Mucosa of stomach (tissue), 1 donor: ENCODE data around the gene RNU6-9.
"Not testable (repeated sequence)": the region's sequence is repeated elsewhere in the genome, so short reads cannot be mapped to it uniquely, and the experiment has no call there.

ENCODE experiments used
- H3K27me3 ChIP-seq: one replicate; pipeline ENCODE4 v1.7.0; 2013; ENCODE audit warnings: mild to moderate bottlenecking, low read length; ENCODE audit not compliant: control insufficient read depth, insufficient read depth
- H3K36me3 ChIP-seq: one replicate; pipeline ENCODE4 v1.7.0; 2013; ENCODE audit warnings: low read length; ENCODE audit not compliant: control insufficient read depth, insufficient read depth
- H3K4me1 ChIP-seq: one replicate; pipeline ENCODE4 v1.7.0; 2013; ENCODE audit warnings: mild to moderate bottlenecking, low read length; ENCODE audit not compliant: control insufficient read depth, insufficient read depth
- H3K4me3 ChIP-seq: one replicate; pipeline ENCODE4 v1.7.0; 2013; ENCODE audit warnings: low read length
- H3K9ac ChIP-seq: one replicate; pipeline ENCODE4 v1.7.0; 2013; ENCODE audit warnings: mild to moderate bottlenecking, low read length, moderate library complexity
- H3K9me3 ChIP-seq: one replicate; pipeline ENCODE4 v1.7.0; 2013; ENCODE audit warnings: mild to moderate bottlenecking, low read length, moderate library complexity; ENCODE audit not compliant: control insufficient read depth
- donor health status: Pancreatic carcinoma.

RNU6-9 gene

GRCh38 chr19:892894-893689, at the start of gene RNU6-9, which contains the start of gene MED16:
Gene RNU6-9 (plus strand): TSS chr19:893484.
Gene MED16 (minus strand): TSS chr19:893187. CDS start chr19:891131, 2,056 bp downstream.
- H3K4me1 ChIP-seq: peaks cover 5% of the 10 kb centered on the region
- no peaks in the 10 kb centered on the region for H3K9me3 ChIP-seq
- no peaks in the 10 kb centered on the region for H3K36me3 ChIP-seq
- no peaks in the 10 kb centered on the region for H3K27me3 ChIP-seq
- H3K9ac ChIP-seq: peak within 1 kb of the TSS; percentile 96
- peak within 1 kb of the TSS; percentile 77 for H3K4me3 ChIP-seq

DNA sequence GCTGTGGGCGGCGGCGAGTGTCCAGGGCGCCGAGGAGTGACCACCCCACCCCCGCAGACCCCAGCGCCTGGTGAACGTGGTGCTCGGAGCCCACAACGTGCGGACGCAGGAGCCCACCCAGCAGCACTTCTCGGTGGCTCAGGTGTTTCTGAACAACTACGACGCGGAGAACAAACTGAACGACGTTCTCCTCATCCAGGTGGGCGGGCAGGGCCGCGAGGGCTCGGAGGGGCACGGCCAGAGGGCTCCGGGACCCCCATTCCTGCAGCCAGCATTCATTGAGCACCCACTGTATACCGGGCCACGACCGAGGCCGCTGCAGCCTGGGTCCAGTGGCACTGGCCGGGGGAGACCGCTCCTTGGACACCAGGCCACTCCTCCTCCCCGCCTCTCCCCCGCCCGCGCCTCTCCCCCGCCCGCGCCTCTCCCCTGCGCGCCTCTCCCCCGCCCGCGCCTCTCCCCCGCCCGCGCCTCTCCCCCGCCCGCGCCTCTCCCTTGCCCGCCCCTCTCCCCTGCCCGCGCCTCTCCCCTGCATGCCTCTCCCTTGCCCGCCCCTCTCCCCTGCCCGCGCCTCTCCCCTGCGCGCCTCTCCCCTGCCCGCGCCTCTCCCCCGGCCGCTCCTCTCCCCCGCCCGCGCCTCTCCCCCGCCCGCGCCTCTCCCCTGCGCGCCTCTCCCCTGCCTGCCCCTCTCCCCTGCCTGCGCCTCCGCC, 49.3 kb upstream of the RNU6-9 start:
- no peaks in the 10 kb centered on the region for H3K36me3 ChIP-seq
- H3K9me3 ChIP-seq: no peaks in the 10 kb centered on the region
- no peak overlapping the region for H3K4me3 ChIP-seq
- H3K27me3 ChIP-seq: peaks cover 60% of the 10 kb centered on the region
- H3K9ac ChIP-seq: no peak overlapping the region
- peaks cover 3% of the 10 kb centered on the region for H3K4me1 ChIP-seq

DNA sequence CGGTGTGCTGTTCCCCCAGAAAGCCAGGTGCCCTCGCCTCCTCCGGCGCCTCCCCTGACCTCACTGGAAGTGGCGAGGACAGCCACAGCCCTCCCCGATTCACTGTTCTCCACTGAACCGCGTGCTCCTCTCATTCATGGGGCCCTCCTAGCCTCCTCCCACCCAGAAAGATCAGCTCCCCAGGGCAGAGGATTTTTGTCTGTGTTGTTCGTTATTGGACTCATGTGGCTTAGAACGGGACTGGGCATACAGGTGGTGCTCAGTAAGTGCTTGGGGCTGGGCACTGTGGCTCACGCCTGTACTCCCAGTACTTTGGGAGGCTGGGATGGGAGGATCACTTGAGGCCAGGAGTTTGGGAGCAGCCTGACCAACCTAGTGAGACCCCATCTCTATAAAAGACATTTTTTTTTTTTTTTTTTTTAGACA, 48.7 kb upstream of the RNU6-9 start:
- Histone ChIP-seq H3K4me3 (no peak overlapping the region), H3K27me3 (peaks cover 60% of the 10 kb centered on the region), H3K36me3 (no peaks in the 10 kb centered on the region), H3K9me3 (no peaks in the 10 kb centered on the region), H3K9ac (no peak overlapping the region), H3K4me1 (no peaks in the 10 kb centered on the region)

DNA sequence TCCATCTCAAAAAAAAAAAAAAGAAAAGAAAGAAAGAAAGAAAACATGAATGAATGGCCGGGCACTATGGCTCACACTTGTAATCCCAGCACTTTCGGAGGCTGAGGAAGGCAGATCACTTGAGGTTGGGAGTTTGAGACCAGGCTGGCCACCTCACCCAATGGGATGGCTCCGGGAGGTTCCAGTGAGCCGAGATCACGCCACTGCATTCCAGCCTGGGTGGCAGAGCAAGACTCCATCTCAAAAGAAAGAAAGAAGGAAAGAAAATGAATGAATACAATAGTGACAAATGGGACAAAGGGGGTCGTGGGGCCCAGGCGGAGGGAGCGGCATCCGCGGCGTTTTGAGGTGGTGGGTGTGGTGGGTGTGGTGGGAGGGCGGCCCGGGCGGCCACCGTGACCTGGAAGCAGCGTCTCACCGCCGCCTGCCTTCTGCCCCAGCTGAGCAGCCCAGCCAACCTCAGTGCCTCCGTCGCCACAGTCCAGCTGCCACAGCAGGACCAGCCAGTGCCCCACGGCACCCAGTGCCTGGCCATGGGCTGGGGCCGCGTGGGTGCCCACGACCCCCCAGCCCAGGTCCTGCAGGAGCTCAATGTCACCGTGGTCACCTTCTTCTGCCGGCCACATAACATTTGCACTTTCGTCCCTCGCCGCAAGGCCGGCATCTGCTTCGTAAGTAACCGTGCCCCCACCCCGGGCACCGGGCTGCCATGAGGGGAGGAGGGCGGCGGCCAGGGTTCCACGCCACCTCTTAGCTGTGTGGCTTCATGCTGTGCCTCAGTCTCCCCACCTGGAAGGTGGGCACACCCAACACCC, 47.4 kb upstream of the RNU6-9 start:
- no peaks in the 10 kb centered on the region for H3K36me3 ChIP-seq
- no peaks in the 10 kb centered on the region for H3K9me3 ChIP-seq
- H3K27me3 ChIP-seq: peaks cover 55% of the 10 kb centered on the region
- H3K9ac ChIP-seq: no peak overlapping the region
- no peak overlapping the region for H3K4me3 ChIP-seq
- H3K4me1 ChIP-seq: no peaks in the 10 kb centered on the region

- Histone ChIP-seq H3K4me3 (no peak overlapping the region), H3K27me3 (peaks cover 55% of the 10 kb centered on the region), H3K36me3 (no peaks in the 10 kb centered on the region), H3K9ac (no peak overlapping the region), H3K9me3 (no peaks in the 10 kb centered on the region), H3K4me1 (no peaks in the 10 kb centered on the region)
Observed at GRCh38 chr19:848386-848921, 44.8 kb upstream of the RNU6-9 start.

DNA sequence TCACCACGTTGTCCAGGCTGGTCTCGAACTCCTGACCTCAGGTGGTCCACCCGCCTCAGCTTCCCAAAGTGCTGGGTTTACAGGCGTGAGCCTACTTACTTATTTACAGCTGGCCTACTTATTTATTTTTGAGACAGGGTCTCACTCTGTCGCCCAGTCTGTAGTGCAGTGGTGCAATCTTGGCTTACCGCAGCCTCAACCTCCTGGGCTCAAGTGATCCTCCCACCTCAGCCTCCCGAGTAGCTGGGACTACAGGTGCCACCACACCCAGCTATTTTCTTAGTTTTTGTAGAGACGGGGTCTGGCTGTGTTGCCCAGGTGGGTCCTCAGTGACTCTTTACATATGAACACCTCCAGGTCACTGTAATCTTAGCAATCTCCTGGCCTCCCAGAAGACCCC, 44.1 kb upstream of the RNU6-9 start:
- H3K4me1 ChIP-seq, H3K36me3 ChIP-seq, H3K9me3 ChIP-seq: not testable (repeated sequence)

GRCh38 chr19:850221-850978, 42.9 kb upstream of the RNU6-9 start:
- Histone ChIP-seq H3K36me3 (no peaks in the 10 kb centered on the region), H3K9me3 (no peaks in the 10 kb centered on the region), H3K27me3 (peaks cover 46% of the 10 kb centered on the region), H3K9ac (no peak overlapping the region), H3K4me1 (no peaks in the 10 kb centered on the region), H3K4me3 (no peak overlapping the region)

More for the DNA sequence above, 44.1 kb upstream of the RNU6-9 start:
- not testable (repeated sequence) for H3K9ac ChIP-seq, H3K4me3 ChIP-seq
- peaks cover 50% of the 10 kb centered on the region for H3K27me3 ChIP-seq

GRCh38 chr19:850979-851335, 42.3 kb upstream of the RNU6-9 start:
- no peaks in the 10 kb centered on the region for H3K9me3 ChIP-seq
- H3K4me1 ChIP-seq: no peaks in the 10 kb centered on the region
- no peak overlapping the region for H3K4me3 ChIP-seq
- H3K27me3 ChIP-seq: peaks cover 42% of the 10 kb centered on the region
- H3K9ac ChIP-seq: no peak overlapping the region
- H3K36me3 ChIP-seq: no peaks in the 10 kb centered on the region

DNA sequence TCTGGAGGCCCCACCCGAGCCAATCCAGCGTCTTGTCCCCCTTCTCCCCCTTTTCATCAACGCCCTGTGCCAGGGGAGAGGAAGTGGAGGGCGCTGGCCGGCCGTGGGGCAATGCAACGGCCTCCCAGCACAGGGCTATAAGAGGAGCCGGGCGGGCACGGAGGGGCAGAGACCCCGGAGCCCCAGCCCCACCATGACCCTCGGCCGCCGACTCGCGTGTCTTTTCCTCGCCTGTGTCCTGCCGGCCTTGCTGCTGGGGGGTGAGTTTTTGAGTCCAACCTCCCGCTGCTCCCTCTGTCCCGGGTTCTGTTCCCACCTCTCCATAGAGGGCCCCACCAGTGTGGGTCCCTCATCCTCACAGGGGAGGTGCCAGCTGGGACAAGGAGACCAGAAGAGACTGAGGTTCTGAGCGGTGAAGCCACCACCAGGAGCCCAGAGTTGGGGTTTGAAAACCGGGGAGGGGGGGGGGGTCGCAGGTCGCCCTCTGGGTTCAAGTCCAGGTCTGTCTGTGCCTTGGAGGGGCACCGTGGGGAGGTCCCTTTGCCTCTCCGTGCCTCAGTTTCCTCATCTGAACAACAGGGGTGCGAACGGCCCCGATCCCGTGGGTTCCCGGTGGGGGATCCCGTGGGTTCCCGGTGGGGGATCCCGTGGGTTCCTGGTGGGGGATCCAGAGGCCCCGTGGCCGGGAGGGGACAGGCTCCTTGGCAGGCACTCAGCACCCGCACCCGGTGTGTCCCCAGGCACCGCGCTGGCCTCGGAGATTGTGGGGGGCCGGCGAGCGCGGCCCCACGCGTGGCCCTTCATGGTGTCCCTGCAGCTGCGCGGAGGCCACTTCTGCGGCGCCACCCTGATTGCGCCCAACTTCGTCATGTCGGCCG, 40.9 kb upstream of the RNU6-9 start, which contains the start of gene ELANE:
TSS of gene ELANE (plus strand) at position 168 of the 878 bp plus-strand sequence. CDS start at position 194, 26 bp downstream.
- Histone ChIP-seq H3K9me3 (no peaks in the 10 kb centered on the region), H3K36me3 (no peaks in the 10 kb centered on the region), H3K9ac (no peak within 1 kb of the TSS), H3K4me3 (no peak within 1 kb of the TSS), H3K27me3 (peaks cover 34% of the 10 kb centered on the region), H3K4me1 (no peaks in the 10 kb centered on the region)

DNA sequence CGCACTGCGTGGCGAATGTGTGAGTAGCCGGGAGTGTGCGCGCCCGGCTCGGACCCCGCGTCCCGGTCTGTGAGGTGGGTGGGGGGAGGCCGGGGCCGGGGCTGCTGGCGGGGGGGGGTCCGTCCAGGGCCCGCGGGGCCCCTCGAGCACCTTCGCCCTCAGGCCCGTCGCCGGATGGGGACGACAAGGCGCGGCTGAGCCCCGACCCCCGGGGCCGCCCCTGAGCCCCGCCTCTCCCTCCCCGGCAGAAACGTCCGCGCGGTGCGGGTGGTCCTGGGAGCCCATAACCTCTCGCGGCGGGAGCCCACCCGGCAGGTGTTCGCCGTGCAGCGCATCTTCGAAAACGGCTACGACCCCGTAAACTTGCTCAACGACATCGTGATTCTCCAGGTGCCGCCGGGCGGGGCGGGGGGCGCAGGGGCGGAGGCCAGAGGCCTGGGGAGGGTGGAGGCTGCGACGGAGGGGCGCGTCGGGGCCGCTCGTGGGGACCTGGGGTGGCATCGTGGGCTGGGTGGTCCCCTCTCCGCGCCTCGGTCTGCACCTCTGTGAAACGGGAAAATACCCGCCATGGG, 40.2 kb upstream of the RNU6-9 start:
- Histone ChIP-seq H3K9me3 (no peaks in the 10 kb centered on the region), H3K27me3 (peaks cover 27% of the 10 kb centered on the region), H3K36me3 (no peaks in the 10 kb centered on the region), H3K4me1 (no peaks in the 10 kb centered on the region), H3K9ac (no peak overlapping the region), H3K4me3 (no peak overlapping the region)
